H1 (cell line): ENCODE measurements around the gene DNAJB6. TPM values are rescaled to one million over a fixed set of nuclear protein-coding genes. Genes with fewer than 3 reads are reported as not detected.

Experiments
- CTCF ChIA-PET: fragments of 300-600 bp; sonication (Branson Sonifier 250); formaldehyde crosslinking; loops from one replicate; lab custom pipeline; 2021; ENCODE audit not compliant: partially characterized antibody; lab: Charles Lee
- POLR2A ChIA-PET: fragments of 300-600 bp; sonication (Branson Sonifier 250); formaldehyde crosslinking; loops from one replicate; lab custom pipeline; 2021; ENCODE audit warnings: inconsistent platforms; ENCODE audit not compliant: partially characterized antibody; lab: Charles Lee
- DNase-seq, 2 experiments: peaks; one replicate each; pipeline versions ENCODE4 v3.0.0 to v3.0.0-alpha.2; 2010 to 2022; ENCODE audit warnings: low spot score in 2 of 2, low read depth in 1 of 2, mixed read lengths in 1 of 2
- FAIRE-seq: peaks from 2 replicates; lab custom pipeline; 2011; peaks lifted over from hg19 to GRCh38; lab: Jason Lieb, UNC
- H2AFZ ChIP-seq: 2 replicates; pipeline ENCODE4 v1.8.1; 2012; ENCODE audit warnings: low read length, inconsistent platforms
- H2AK5ac ChIP-seq: 2 replicates; pipeline ENCODE4 v1.6.1; 2013; ENCODE audit warnings: low read depth, low read length
- H2BK120ac ChIP-seq: replicated peaks from 2 replicates; pipeline ENCODE3; 2013; ENCODE audit warnings: low read depth, low read length, inconsistent platforms
- H2BK12ac ChIP-seq: 2 replicates; pipeline ENCODE4 v1.6.1; 2013; ENCODE audit warnings: low read depth, low read length
- H2BK15ac ChIP-seq: 2 replicates; pipeline ENCODE4 v1.6.1; 2013; ENCODE audit warnings: low read length
- H2BK20ac ChIP-seq: 2 replicates; pipeline ENCODE4 v1.6.1; 2013; ENCODE audit warnings: low read length
- H2BK5ac ChIP-seq: 2 replicates; pipeline ENCODE4 v1.6.1; 2013; ENCODE audit warnings: low read depth, low read length
- H3K14ac ChIP-seq: 2 replicates; pipeline ENCODE4 v1.6.1; 2013; ENCODE audit warnings: inconsistent platforms; ENCODE audit not compliant: insufficient read length
- H3K18ac ChIP-seq: 2 replicates; pipeline ENCODE4 v1.6.1; 2013; ENCODE audit warnings: low read length; ENCODE audit errors: extremely low read depth
- H3K23ac ChIP-seq: 2 replicates; pipeline ENCODE4 v1.6.1; 2013; ENCODE audit warnings: inconsistent platforms; ENCODE audit not compliant: insufficient read length
- H3K23me2 ChIP-seq: 2 replicates; pipeline ENCODE4 v1.6.1; 2013; ENCODE audit warnings: low read depth, low read length
- H3K27ac ChIP-seq: 2 replicates; pipeline ENCODE4 v1.6.1; 2011; ENCODE audit warnings: low read depth, low read length, inconsistent platforms
- H3K27me3 ChIP-seq, 4 experiments: replicated peaks in 1 of 4; 1 replicate in 1 of 4; 2 replicates in 3 of 4; pipeline versions ENCODE4 v1.6.1 to v1.8.1; 2011 to 2013; ENCODE audit warnings: low read length in 3 of 4, mild to moderate bottlenecking in 3 of 4, inconsistent platforms in 2 of 4, mixed read lengths in 2 of 4, moderate library complexity in 1 of 4; ENCODE audit not compliant: control insufficient read depth in 3 of 4, insufficient read depth in 3 of 4; ENCODE audit errors: extremely low read depth in 1 of 4
- H3K36me3 ChIP-seq, 4 experiments: 2 replicates each; pipeline versions ENCODE4 v1.6.1 to v1.8.1; 2011 to 2013; ENCODE audit warnings: mild to moderate bottlenecking in 4 of 4, low read length in 3 of 4, moderate library complexity in 2 of 4, control low read depth in 1 of 4, inconsistent platforms in 1 of 4; ENCODE audit not compliant: insufficient read depth in 4 of 4, control insufficient read depth in 2 of 4
- H3K4ac ChIP-seq: replicated peaks from 2 replicates; pipeline ENCODE3; 2013; ENCODE audit warnings: low read length, low read depth, mixed read lengths, inconsistent platforms; ENCODE audit not compliant: insufficient read length
- H3K4me1 ChIP-seq, 4 experiments: replicated peaks in 1 of 4; 1 replicate in 1 of 4; 2 replicates in 3 of 4; pipeline versions ENCODE4 v1.6.1 to v1.8.1; 2011 to 2013; ENCODE audit warnings: low read length in 3 of 4, inconsistent platforms in 2 of 4, mixed read lengths in 1 of 4; ENCODE audit not compliant: insufficient read depth in 4 of 4, control insufficient read depth in 3 of 4
- H3K4me2 ChIP-seq, 2 experiments: 2 replicates each; pipeline versions ENCODE4 v1.6.1 to v1.8.1; 2011 to 2013; ENCODE audit warnings: low read depth in 2 of 2, low read length in 2 of 2, control low read depth in 1 of 2, inconsistent platforms in 1 of 2, mild to moderate bottlenecking in 1 of 2; ENCODE audit not compliant: insufficient read depth in 1 of 2
- H3K4me3 ChIP-seq, 4 experiments: fragments of 200-600, 300-600 bp in 1 of 4; sonication (generic), shearing (Covaris generic), sonication (Bioruptor Twin) in 1 of 4; 2 replicates each; pipeline versions ENCODE4 v1.5.1 to v1.8.1; 2011 to 2016; ENCODE audit warnings: low read length in 4 of 4, low read depth in 3 of 4, control low read depth in 2 of 4, inconsistent platforms in 2 of 4, mild to moderate bottlenecking in 2 of 4, mixed read lengths in 1 of 4, moderate library complexity in 1 of 4; ENCODE audit not compliant: insufficient read depth in 2 of 4; ENCODE audit errors: extremely low read depth in 1 of 4
- H3K56ac ChIP-seq: replicated peaks from 2 replicates; pipeline ENCODE3; 2013; ENCODE audit warnings: low read depth, mild to moderate bottlenecking, mixed read lengths, low read length, inconsistent platforms; ENCODE audit not compliant: insufficient read length
- H3K79me1 ChIP-seq: 2 replicates; pipeline ENCODE4 v1.6.1; 2013; ENCODE audit warnings: low read depth, low read length, control low read depth
- H3K79me2 ChIP-seq, 2 experiments: 2 replicates each; pipeline versions ENCODE4 v1.6.1 to v1.8.1; 2012 to 2013; ENCODE audit warnings: low read length in 2 of 2, mild to moderate bottlenecking in 2 of 2, inconsistent platforms in 1 of 2; ENCODE audit not compliant: insufficient read depth in 2 of 2, control insufficient read depth in 1 of 2
- H3K9ac ChIP-seq, 4 experiments: replicated peaks in 1 of 4; 1 replicate in 1 of 4; 2 replicates in 3 of 4; pipeline versions ENCODE4 v1.6.1 to v1.8.1; 2011 to 2013; ENCODE audit warnings: low read depth in 3 of 4, low read length in 3 of 4, control low read depth in 2 of 4, mild to moderate bottlenecking in 2 of 4, moderate library complexity in 2 of 4, inconsistent platforms in 1 of 4; ENCODE audit errors: extremely low read depth in 1 of 4
- H3K9me3 ChIP-seq, 2 experiments: 2 replicates each; pipeline versions ENCODE4 v1.6.1 to v1.8.1; 2012 to 2013; ENCODE audit warnings: mild to moderate bottlenecking in 2 of 2, moderate library complexity in 2 of 2, control low read depth in 1 of 2, inconsistent platforms in 1 of 2, low read depth in 1 of 2, low read length in 1 of 2, mixed read lengths in 1 of 2; ENCODE audit not compliant: insufficient read depth in 2 of 2
- H4K20me1 ChIP-seq, 2 experiments: replicated peaks in 1 of 2; 2 replicates each; pipeline versions ENCODE3 to v1.8.1; 2011 to 2013; ENCODE audit warnings: inconsistent platforms in 2 of 2, low read length in 2 of 2, mild to moderate bottlenecking in 1 of 2; ENCODE audit not compliant: insufficient read depth in 2 of 2, control insufficient read depth in 1 of 2
- H4K5ac ChIP-seq: 2 replicates; pipeline ENCODE4 v1.6.1; 2013; ENCODE audit warnings: low read length, low read depth, mixed read lengths, inconsistent platforms; ENCODE audit not compliant: insufficient read length
- H4K8ac ChIP-seq: 2 replicates; pipeline ENCODE4 v1.8.0; 2013; ENCODE audit warnings: mild to moderate bottlenecking, moderate library complexity, low read length, inconsistent platforms; ENCODE audit not compliant: insufficient read depth; ENCODE audit errors: extremely low read depth
- H4K91ac ChIP-seq: replicated peaks from 2 replicates; pipeline ENCODE3; 2013; ENCODE audit warnings: low read length, mixed read lengths, inconsistent platforms; ENCODE audit not compliant: insufficient read length
- BRCA1 ChIP-seq: IDR thresholded peaks from 2 replicates; pipeline ENCODE4 v1.6.1; 2012; ENCODE audit warnings: low read depth, low read length, improper control_type of control experiment
- CBX5 ChIP-seq: fragments of 300-800, 300-1000 bp; sonication (generic); IDR thresholded peaks from 2 replicates; pipeline ENCODE4 v1.7.1; 2016; ENCODE audit warnings: antibody characterized with exemption, low read length, low read depth
- RBBP5 ChIP-seq: IDR thresholded peaks from 2 replicates; pipeline ENCODE4 v1.7.1; 2012; ENCODE audit warnings: low read depth, mild to moderate bottlenecking, inconsistent platforms, low read length, moderate library complexity, borderline replicate concordance
- SRF ChIP-seq: IDR thresholded peaks from 2 replicates; pipeline ENCODE4 v1.6.1; 2011; ENCODE audit warnings: mild to moderate bottlenecking, low read depth, low read length, moderate library complexity
- TAF1 ChIP-seq: IDR thresholded peaks from 2 replicates; pipeline ENCODE4 v1.6.1; 2011; ENCODE audit warnings: mild to moderate bottlenecking, low read depth, low read length
- WGBS, 2 experiments: shearing (Covaris generic) in 1 of 2; methylation state at CpG; one replicate each; pipeline versions ENCODE4 v1.1.6 to v1.1.7; 2013 to 2015; ENCODE audit warnings: low lambda C conversion rate in 2 of 2, mixed read lengths in 2 of 2, inconsistent platforms in 1 of 2, low coverage in 1 of 2, missing lambda C conversion rate in 1 of 2; ENCODE audit not compliant: insufficient replicate concordance in 2 of 2, insufficient coverage in 1 of 2, insufficient read length in 1 of 2; ENCODE audit errors: extremely low coverage in 1 of 2, missing lambda C conversion rate in 1 of 2; 5-methylcytosine and 5-hydroxymethylcytosine counted together
- polyA plus RNA-seq, 7 experiments: library from polyadenylated mRNA; depleted of rRNA in 3 of 7; stranded (reverse) in 5 of 7; unstranded in 2 of 7; fragments of >200 nt in 5 of 7; fragments of 200-250 nt in 2 of 7; gene quantifications; 1 replicate in 5 of 7; 2 replicates in 1 of 7; 4 replicates in 1 of 7; pipeline versions ENCODE4 v1.2.1 to v1.2.3, GENCODE V29; 2011 to 2013; ENCODE audit warnings: missing spikeins in 2 of 7, mixed read lengths in 2 of 7
- total RNA-seq: library from RNA; stranded (reverse); fragmentation: NEBNext Ultra II Directional; extraction: Animal tissue kit (Norgen Biotek cat#: 25700); gene quantifications from 2 replicates; pipeline ENCODE4 v1.2.1, GENCODE V29; 2021
- TF ChIP-seq, protein P1 (sequence below): IDR thresholded peaks from 2 replicates; pipeline ENCODE4 v1.6.1; 2012; ENCODE audit warnings: inconsistent platforms

The DNAJB6 gene
- total and polyA plus RNA-seq, 2 of the 8 experiments (the other 6 are each of a cell fraction or from before 2014, with no cell fraction given), result 166 to 295 TPM

GRCh38 chr7:157444843-157445135, 108.0 kb downstream of the DNAJB6 start:
- Histone ChIP-seq H3K23me2 (no peaks in the 10 kb centered on the region), H3K9ac (no peak overlapping the region), H3K27me3 (peaks cover 0 to 2% (median 0%) of the 10 kb centered on the region in 4 experiments; a peak in 1 of 7 replicates), H3K4me1 (no peaks in the 10 kb centered on the region), H3K9me3 (peaks cover 9 to 26% of the 10 kb centered on the region in 2 experiments; a peak in 3 of 4 replicates), H3K4me3 (no peak overlapping the region), H2BK20ac (no peak overlapping the region), H3K4ac (no peak overlapping the region), H4K91ac (no peak overlapping the region), H3K4me2 (no peak overlapping the region), H2BK15ac (no peak overlapping the region), H3K79me1 (no peaks in the 10 kb centered on the region)
- no peak for FAIRE-seq
- ChIA-PET POLR2A (no interaction called here), CTCF (interaction anchor here (1.6 to 2.3 kb wide), 2 partner anchors 13 to 30 kb away, joined by 6 to 7 read pairs; no protein-coding TSS in a partner anchor)
- 89% methylated on average over 9 of the region's 9 CpGs; no CpG with 5 or more reads in 1 of the 2 experiments for WGBS, 2 experiments
- no peak for TF ChIP-seq TAF1
- TF ChIP-seq, protein P1, sequence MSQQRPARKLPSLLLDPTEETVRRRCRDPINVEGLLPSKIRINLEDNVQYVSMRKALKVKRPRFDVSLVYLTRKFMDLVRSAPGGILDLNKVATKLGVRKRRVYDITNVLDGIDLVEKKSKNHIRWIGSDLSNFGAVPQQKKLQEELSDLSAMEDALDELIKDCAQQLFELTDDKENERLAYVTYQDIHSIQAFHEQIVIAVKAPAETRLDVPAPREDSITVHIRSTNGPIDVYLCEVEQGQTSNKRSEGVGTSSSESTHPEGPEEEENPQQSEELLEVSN, result no peak
- TF ChIP-seq RBBP5, result no peak
- no peak for TF ChIP-seq BRCA1
- TF ChIP-seq CBX5, result no peak
- no peak for TF ChIP-seq SRF
- TF ChIP-seq, all 59 proteins: peak for 0
- H3K27ac ChIP-seq, result no peak overlapping the region
- H2BK12ac ChIP-seq, result no peak overlapping the region
- no peak overlapping the region for H2BK5ac ChIP-seq
- no peaks in the 10 kb centered on the region for H3K36me3 ChIP-seq
- no peak overlapping the region for H3K56ac ChIP-seq
- H3K18ac ChIP-seq, result no peak overlapping the region
- H4K5ac ChIP-seq, result no peak overlapping the region
- no peak overlapping the region for H3K14ac ChIP-seq
- H2AK5ac ChIP-seq, result no peak overlapping the region
- no peaks in the 10 kb centered on the region for H3K79me2 ChIP-seq
- H4K20me1 ChIP-seq, result no peaks in the 10 kb centered on the region
- H3K23ac ChIP-seq, result no peak overlapping the region
- no peak for DNase-seq
- H2AFZ ChIP-seq, result no peak overlapping the region
- no peak overlapping the region for H4K8ac ChIP-seq
- no peak overlapping the region for H2BK120ac ChIP-seq
